ENCODE measurements around the gene CBFA2T2. TPM values are rescaled to one million over a fixed set of nuclear protein-coding genes. Genes with fewer than 3 reads are reported as not detected.

CBFA2T2 gene
- total RNA-seq, 1 donor from 2014 or later, result 52.3 TPM

DNA sequence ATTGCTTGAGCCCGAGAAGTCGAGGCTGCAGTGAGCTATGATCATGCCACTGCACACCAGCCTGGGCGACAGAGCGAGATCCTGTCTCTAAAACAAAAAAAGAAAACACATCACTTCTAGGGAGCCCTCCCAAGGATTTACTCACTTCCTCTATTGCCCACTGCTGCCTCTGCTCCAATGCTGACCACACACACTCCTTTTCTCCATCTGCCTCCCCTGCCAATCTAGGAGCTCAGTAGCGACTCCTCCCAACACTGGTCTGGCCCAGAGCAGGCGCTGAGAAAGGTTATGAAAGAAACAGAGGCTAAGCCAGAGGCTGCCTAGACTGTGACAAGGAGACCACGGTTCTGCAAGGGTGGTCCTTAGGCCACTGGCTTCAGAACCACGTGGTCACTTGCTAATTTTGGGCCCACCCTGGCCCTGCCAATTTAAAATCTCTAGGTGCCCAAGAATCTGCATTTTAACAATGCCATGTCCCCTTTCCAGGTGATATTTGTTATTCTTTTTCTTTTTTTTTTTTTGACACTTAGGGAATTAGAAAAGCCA is 197.5 kb downstream of the CBFA2T2 start:
- H3K27ac Mint-ChIP-seq, result no peak overlapping the region
- H3K9me3 Mint-ChIP-seq, result no peaks in the 10 kb centered on the region
- TF ChIP-seq, protein P1, sequence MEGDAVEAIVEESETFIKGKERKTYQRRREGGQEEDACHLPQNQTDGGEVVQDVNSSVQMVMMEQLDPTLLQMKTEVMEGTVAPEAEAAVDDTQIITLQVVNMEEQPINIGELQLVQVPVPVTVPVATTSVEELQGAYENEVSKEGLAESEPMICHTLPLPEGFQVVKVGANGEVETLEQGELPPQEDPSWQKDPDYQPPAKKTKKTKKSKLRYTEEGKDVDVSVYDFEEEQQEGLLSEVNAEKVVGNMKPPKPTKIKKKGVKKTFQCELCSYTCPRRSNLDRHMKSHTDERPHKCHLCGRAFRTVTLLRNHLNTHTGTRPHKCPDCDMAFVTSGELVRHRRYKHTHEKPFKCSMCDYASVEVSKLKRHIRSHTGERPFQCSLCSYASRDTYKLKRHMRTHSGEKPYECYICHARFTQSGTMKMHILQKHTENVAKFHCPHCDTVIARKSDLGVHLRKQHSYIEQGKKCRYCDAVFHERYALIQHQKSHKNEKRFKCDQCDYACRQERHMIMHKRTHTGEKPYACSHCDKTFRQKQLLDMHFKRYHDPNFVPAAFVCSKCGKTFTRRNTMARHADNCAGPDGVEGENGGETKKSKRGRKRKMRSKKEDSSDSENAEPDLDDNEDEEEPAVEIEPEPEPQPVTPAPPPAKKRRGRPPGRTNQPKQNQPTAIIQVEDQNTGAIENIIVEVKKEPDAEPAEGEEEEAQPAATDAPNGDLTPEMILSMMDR (conservative IDR thresholded peaks at IDR 0.05), result no peak
- no peak overlapping the region for H3K4me3 Mint-ChIP-seq
- peaks cover 24% of the 10 kb centered on the region for H3K4me1 Mint-ChIP-seq (ENCODE audit: unreplicated experiment)
- DNase-seq (ENCODE audit: extremely low spot score, unreplicated experiment), result no peak
- H3K27me3 Mint-ChIP-seq, result no peaks in the 10 kb centered on the region
- no peaks in the 10 kb centered on the region for H3K36me3 Mint-ChIP-seq

DNA sequence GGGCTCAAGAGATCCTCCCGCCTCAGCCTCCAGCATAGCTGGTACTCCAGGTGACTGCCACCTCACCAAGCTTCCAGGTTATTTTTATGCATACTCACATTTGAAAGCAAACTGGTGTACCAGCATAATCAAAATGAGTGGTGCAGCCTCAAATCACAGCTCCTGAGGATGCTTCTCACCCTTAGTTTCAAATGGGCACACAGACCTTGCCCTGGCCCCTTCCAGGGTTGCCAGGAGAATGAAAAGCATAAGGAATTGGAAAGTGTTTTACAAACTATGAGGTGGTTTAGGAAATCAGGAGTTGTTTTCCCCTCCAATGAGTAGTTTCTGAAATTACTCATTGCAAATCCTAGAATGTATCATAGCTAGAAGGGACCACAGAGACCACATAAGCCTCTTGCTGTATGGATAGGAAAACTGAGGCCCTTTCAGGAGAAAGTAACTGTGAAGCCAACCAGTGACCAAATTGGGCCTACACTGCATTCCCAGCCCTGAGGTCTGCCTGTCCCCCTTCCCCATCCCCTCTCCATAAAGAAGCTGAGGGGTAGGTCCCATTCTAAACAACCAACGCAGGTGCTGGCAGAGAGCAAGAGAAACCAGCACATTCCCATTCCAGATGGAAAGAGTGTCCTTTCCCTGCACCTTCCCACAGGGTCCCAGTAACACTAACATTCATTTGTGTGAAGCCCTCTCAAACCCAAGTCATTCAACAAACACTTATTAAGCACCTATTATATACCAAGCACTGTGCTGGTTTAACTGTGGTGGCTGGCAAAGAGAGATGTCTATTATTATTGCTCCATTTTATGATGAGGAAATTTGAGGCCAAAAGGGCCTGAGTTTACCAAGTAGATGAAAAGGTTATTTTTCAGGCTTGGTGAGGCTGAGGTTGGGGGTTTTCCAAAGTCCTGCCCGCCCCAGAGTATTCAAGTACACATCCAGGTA is 198.4 kb downstream of the CBFA2T2 start:
- TF ChIP-seq, protein P1 (conservative IDR thresholded peaks at IDR 0.05), result no peak
- H3K4me1 Mint-ChIP-seq (ENCODE audit: unreplicated experiment), result peaks cover 18% of the 10 kb centered on the region
- peak overlapping the region; percentile 57 for H3K27ac Mint-ChIP-seq
- H3K4me3 Mint-ChIP-seq, result peak overlapping the region; percentile 47
- DNase-seq (ENCODE audit: extremely low spot score, unreplicated experiment), result no peak
- no peaks in the 10 kb centered on the region for H3K27me3 Mint-ChIP-seq
- H3K36me3 Mint-ChIP-seq, result no peaks in the 10 kb centered on the region
- H3K9me3 Mint-ChIP-seq, result no peaks in the 10 kb centered on the region

DNA sequence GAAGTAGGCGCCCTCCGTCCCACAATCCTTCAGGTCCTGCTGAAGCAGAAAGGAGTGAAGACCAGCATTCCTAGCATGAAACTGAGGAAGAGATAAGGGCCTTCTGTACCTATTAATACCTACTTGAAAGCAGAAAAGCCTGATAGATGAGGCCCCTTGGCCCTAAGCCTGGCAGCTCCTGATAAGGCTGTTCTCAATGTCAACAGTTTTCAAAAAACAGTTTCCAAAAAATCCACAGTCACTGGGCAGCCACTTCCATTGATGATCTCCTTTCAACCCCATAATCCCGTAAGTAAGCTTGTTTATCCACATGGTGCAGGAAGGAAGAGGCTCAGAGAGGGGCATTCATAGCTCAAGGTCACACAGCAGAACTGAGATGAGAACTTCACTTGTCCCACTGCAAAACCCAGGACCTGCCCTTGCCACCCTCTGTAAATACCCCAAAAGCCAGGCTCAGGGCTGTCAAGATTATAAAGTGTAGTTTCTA is 199.1 kb downstream of the CBFA2T2 start:
- Mint-ChIP-seq H3K4me3 (no peak overlapping the region), H3K9me3 (no peaks in the 10 kb centered on the region), H3K36me3 (no peaks in the 10 kb centered on the region), H3K27me3 (no peaks in the 10 kb centered on the region), H3K27ac (no peak overlapping the region), H3K4me1 (ENCODE audit: unreplicated experiment) (peaks cover 19% of the 10 kb centered on the region)
- TF ChIP-seq, protein P1 (conservative IDR thresholded peaks at IDR 0.05), result no peak
- no peak for DNase-seq (ENCODE audit: extremely low spot score, unreplicated experiment)

- no peak overlapping the region for H3K4me3 Mint-ChIP-seq
- no peak for DNase-seq (ENCODE audit: extremely low spot score, unreplicated experiment)
- H3K4me1 Mint-ChIP-seq (ENCODE audit: unreplicated experiment), result peaks cover 24% of the 10 kb centered on the region
- H3K27ac Mint-ChIP-seq, result no peak overlapping the region
- H3K9me3 Mint-ChIP-seq, result no peaks in the 10 kb centered on the region
- H3K36me3 Mint-ChIP-seq, result no peaks in the 10 kb centered on the region
- TF ChIP-seq, protein P1 (conservative IDR thresholded peaks at IDR 0.05), result no peak
- H3K27me3 Mint-ChIP-seq, result no peaks in the 10 kb centered on the region
These were observed 199.6 kb downstream of the CBFA2T2 start for GRCh38 chr20:33689493-33689892.

DNA sequence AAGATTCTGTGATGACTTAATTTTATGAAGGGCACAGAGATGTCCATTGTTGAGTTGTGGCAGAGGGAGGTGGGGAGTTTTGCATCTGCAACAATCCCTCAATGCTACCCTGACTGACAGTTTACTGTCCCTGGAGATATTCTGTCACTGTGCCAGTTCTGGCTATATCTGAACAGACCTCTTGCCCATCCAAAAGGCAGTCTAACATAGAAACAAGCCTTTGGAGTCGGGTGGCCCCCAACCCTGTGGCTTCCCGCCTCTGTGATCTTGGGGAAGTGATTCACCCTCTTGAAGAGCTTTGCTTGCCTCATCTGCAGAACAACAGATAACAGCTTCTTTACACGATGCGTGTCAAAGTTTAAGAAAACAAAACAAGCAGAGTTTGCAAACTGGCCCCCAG is 200.1 kb downstream of the CBFA2T2 start:
- Mint-ChIP-seq H3K4me3 (no peak overlapping the region), H3K4me1 (ENCODE audit: unreplicated experiment) (peaks cover 22% of the 10 kb centered on the region), H3K27ac (no peak overlapping the region), H3K36me3 (no peaks in the 10 kb centered on the region), H3K27me3 (no peaks in the 10 kb centered on the region), H3K9me3 (no peaks in the 10 kb centered on the region)
- no peak for DNase-seq (ENCODE audit: extremely low spot score, unreplicated experiment)
- TF ChIP-seq, protein P1 (conservative IDR thresholded peaks at IDR 0.05), result no peak
